Lower leg skin (tissue), 3 donors: ENCODE measurements around the gene LAMC3.

Experiments used
- POLR2A ChIP-seq, 2 donors: fragments of 450-650 bp; IDR thresholded peaks; one replicate each; pipeline ENCODE4 v1.6.1; 2016 to 2017; ENCODE audit warnings: antibody characterized with exemption in 2 of 2, mild to moderate bottlenecking in 1 of 2, moderate library complexity in 1 of 2
- TF ChIP-seq, protein P1 (sequence below), 3 donors: fragments of 450-650 bp; IDR thresholded peaks; one replicate each; pipeline ENCODE4 v1.5.1; 2016; ENCODE audit warnings: antibody characterized with exemption in 3 of 3, mild to moderate bottlenecking in 3 of 3, moderate library complexity in 2 of 3

DNA sequence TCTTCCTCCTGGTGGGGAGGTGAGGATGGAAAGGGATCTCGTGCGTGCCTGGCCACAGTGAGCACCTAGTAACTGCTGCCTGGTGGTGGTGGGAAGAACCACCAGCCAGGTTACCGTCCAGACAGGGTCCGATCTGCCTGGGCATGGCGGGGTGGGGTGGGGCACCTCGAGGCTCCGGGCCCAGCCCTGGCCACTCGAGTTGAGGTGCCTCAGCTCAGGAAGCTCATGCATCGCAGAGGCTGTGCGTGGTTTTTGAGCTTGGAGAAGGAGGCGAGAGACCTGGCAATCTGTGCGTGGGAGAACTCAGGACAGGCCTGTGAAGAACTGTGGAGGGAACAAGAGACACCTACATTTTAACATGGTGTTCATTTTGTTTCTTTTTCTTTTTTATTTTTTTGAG, 38.9 kb upstream of the LAMC3 start:
- TF ChIP-seq, protein P1, sequence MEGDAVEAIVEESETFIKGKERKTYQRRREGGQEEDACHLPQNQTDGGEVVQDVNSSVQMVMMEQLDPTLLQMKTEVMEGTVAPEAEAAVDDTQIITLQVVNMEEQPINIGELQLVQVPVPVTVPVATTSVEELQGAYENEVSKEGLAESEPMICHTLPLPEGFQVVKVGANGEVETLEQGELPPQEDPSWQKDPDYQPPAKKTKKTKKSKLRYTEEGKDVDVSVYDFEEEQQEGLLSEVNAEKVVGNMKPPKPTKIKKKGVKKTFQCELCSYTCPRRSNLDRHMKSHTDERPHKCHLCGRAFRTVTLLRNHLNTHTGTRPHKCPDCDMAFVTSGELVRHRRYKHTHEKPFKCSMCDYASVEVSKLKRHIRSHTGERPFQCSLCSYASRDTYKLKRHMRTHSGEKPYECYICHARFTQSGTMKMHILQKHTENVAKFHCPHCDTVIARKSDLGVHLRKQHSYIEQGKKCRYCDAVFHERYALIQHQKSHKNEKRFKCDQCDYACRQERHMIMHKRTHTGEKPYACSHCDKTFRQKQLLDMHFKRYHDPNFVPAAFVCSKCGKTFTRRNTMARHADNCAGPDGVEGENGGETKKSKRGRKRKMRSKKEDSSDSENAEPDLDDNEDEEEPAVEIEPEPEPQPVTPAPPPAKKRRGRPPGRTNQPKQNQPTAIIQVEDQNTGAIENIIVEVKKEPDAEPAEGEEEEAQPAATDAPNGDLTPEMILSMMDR (IDR thresholded peaks at IDR 0.05): no peak
- TF ChIP-seq POLR2A (IDR thresholded peaks at IDR 0.05): no peak
